Body of pancreas (tissue), 4 donors: ENCODE results near the gene RPUSD1. TPM values are rescaled to one million over a fixed set of nuclear protein-coding genes. Genes with fewer than 3 reads are reported as not detected.
A peak's percentile ranks its signal among the peaks of the same experiment; 100 is the strongest.
"Not testable (repeated sequence)": the region's sequence is repeated elsewhere in the genome, so short reads cannot be mapped to it uniquely, and the experiment has no call there.

Experiments used
- ATAC-seq: fragments of 150-250 bp; one replicate; pipeline ENCODE4 v1.9.1; 2016
- DNase-seq, 4 donors: peaks; one replicate each; pipeline ENCODE4 v3.0.0-alpha.2; 2019
- H3K27ac ChIP-seq, 4 donors: fragments of 200-600 bp; sonication (generic); 1 replicate in 3 of 4; 2 replicates in 1 of 4; pipeline versions ENCODE4 v1.5.1 to v1.6.1; 2016 to 2019; ENCODE audit warnings: mild to moderate bottlenecking in 1 of 4, mixed read lengths in 1 of 4, moderate library complexity in 1 of 4
- H3K27me3 ChIP-seq, 2 donors: fragments of 200-600 bp; sonication (generic); one replicate each; pipeline ENCODE4 v1.6.0; 2016; ENCODE audit warnings: mild to moderate bottlenecking in 1 of 2
- H3K36me3 ChIP-seq, 2 donors: fragments of 200-600 bp; sonication (generic); replicated peaks in 1 of 2; 2 replicates each; pipeline ENCODE4 v1.5.1; 2016; ENCODE audit warnings: low read depth in 2 of 2; ENCODE audit not compliant: insufficient read depth in 1 of 2
- H3K4me1 ChIP-seq: fragments of 200-600 bp; sonication (generic); one replicate; pipeline ENCODE4 v1.6.0; 2016
- H3K4me3 ChIP-seq, 2 donors: fragments of 200-600 bp; sonication (generic); 1 replicate in 1 of 2; 2 replicates in 1 of 2; pipeline ENCODE4 v1.5.1; 2016 to 2019
- H3K9me3 ChIP-seq, 3 donors: fragments of 200-600 bp; sonication (generic); 1 replicate in 2 of 3; 2 replicates in 1 of 3; pipeline ENCODE4 v1.5.1; 2016
- CTCF ChIP-seq, 7 experiments: fragments of 450-650 bp in 4 of 7; fragments of 200-600 bp in 3 of 7; sonication (generic) in 3 of 7; IDR thresholded peaks; one replicate each; pipeline ENCODE4 v1.5.1; 2016 to 2019; ENCODE audit warnings: antibody characterized with exemption in 7 of 7
- POLR2A ChIP-seq, 3 donors: fragments of 450-650 bp; IDR thresholded peaks; one replicate each; pipeline ENCODE4 v1.6.1; 2016; ENCODE audit warnings: antibody characterized with exemption in 3 of 3, mild to moderate bottlenecking in 2 of 3
- WGBS, 2 donors: methylation state at CpG; one replicate each; pipeline ENCODE4 v1.1.5; 2017; 5-methylcytosine and 5-hydroxymethylcytosine counted together
- intact Hi-C: fragments of 100-400 bp; cut with DNase I; formaldehyde crosslinking; loops from one replicate; pipeline ENCODE4 v1.15.1; 2023
- total RNA-seq, 2 donors: library from RNA; depleted of rRNA; stranded (reverse); fragments of >200 nt; gene quantifications; one replicate each; pipeline ENCODE4 v1.1.0, GENCODE V29; 2016

The RPUSD1 gene
- 10 to 100 TPM; 19.7 to 31.3 TPM for total RNA-seq

- no peaks in the 10 kb centered on the region for H3K36me3 ChIP-seq
- H3K27me3 ChIP-seq = peaks cover 0 to 6% of the 10 kb centered on the region in 2 donors
- peak within 1 kb of the TSS in 3 of 4 donors; percentile 59 to 76 (median 73) for H3K27ac ChIP-seq
- peak within 1 kb of the TSS; percentile 81 to 92 for H3K4me3 ChIP-seq
- ATAC-seq (peak; percentile 12), DNase-seq (peak in 1 of 4 donors; percentile 30)
- H3K9me3 ChIP-seq = no peaks in the 10 kb centered on the region
- intact Hi-C loops = no loop called here
- 0% methylated on average over 39 of the region's 45 CpGs; no CpG with 5 or more reads in 1 of the 2 donors for WGBS, 2 donors
- H3K4me1 ChIP-seq = peaks cover 28% of the 10 kb centered on the region
- TF ChIP-seq CTCF (IDR thresholded peaks at IDR 0.05) (peak in 2 of 7 experiments; percentile 4 to 13), POLR2A (IDR thresholded peaks at IDR 0.05) (no peak)
Measured at GRCh38 chr16:787978-788398, at the start of gene RPUSD1. TSS of gene RPUSD1 (minus strand) at chr16:788381. CDS start at chr16:787737, 644 bp downstream.

GRCh38 chr16:836822-837221 lies 48.6 kb upstream of the RPUSD1 start:
- intact Hi-C loops, H3K27me3 ChIP-seq, ATAC-seq, H3K4me1 ChIP-seq, H3K27ac ChIP-seq, H3K4me3 ChIP-seq, DNase-seq, H3K36me3 ChIP-seq: not testable (repeated sequence)
- WGBS, 2 donors = 83 to 85% methylated on average over 3 of the region's 3 CpGs
- peaks cover 0 to 24% (median 0%) of the 10 kb centered on the region in 3 donors for H3K9me3 ChIP-seq

GRCh38 chr16:836221-836620 lies 48.0 kb upstream of the RPUSD1 start:
- peaks cover 0 to 24% (median 0%) of the 10 kb centered on the region in 3 donors for H3K9me3 ChIP-seq
- no peaks in the 10 kb centered on the region for H3K4me1 ChIP-seq
- DNase-seq (no peak), ATAC-seq (no peak)
- TF ChIP-seq CTCF (IDR thresholded peaks at IDR 0.05) = no peak
- no peak for TF ChIP-seq POLR2A (IDR thresholded peaks at IDR 0.05)
- H3K27me3 ChIP-seq = no peaks in the 10 kb centered on the region
- no peak overlapping the region for H3K4me3 ChIP-seq
- intact Hi-C loops = no loop called here
- H3K36me3 ChIP-seq = no peaks in the 10 kb centered on the region
- WGBS, 2 donors = 69 to 86% methylated on average over 4 of the region's 4 CpGs
- no peak overlapping the region for H3K27ac ChIP-seq

- Histone ChIP-seq H3K36me3 (no peaks in the 10 kb centered on the region), H3K27ac (no peak overlapping the region), H3K9me3 (peaks cover 0 to 24% (median 0%) of the 10 kb centered on the region in 3 donors), H3K4me3 (no peak overlapping the region), H3K4me1 (no peaks in the 10 kb centered on the region), H3K27me3 (no peaks in the 10 kb centered on the region)
- no peak for TF ChIP-seq POLR2A (IDR thresholded peaks at IDR 0.05)
- no peak for TF ChIP-seq CTCF (IDR thresholded peaks at IDR 0.05)
- 84 to 86% methylated on average over 3 to 10 of the region's 10 CpGs for WGBS, 2 donors
- ATAC-seq = no peak
- intact Hi-C loops = no loop called here
- no peak for DNase-seq
Measured at GRCh38 chr16:835373-835772, 47.2 kb upstream of the RPUSD1 start.

- ATAC-seq = no peak
- TF ChIP-seq POLR2A (IDR thresholded peaks at IDR 0.05) (no peak), CTCF (IDR thresholded peaks at IDR 0.05) (no peak)
- intact Hi-C loops = no loop called here
- Histone ChIP-seq H3K4me3 (no peak overlapping the region), H3K4me1 (no peaks in the 10 kb centered on the region), H3K36me3 (no peaks in the 10 kb centered on the region), H3K27ac (no peak overlapping the region), H3K9me3 (peaks cover 0 to 24% (median 0%) of the 10 kb centered on the region in 3 donors), H3K27me3 (no peaks in the 10 kb centered on the region)
- no peak for DNase-seq
- 67 to 78% methylated on average over 2 to 10 of the region's 14 CpGs for WGBS, 2 donors
Measured at GRCh38 chr16:833411-833810, 45.2 kb upstream of the RPUSD1 start.
